Left lobe of liver (tissue), 2 donors: ENCODE data around the gene TMEM43. TPM values are rescaled to one million over a fixed set of nuclear protein-coding genes. Genes with fewer than 3 reads are reported as not detected.
"Not testable (repeated sequence)": the region's sequence is repeated elsewhere in the genome, so short reads cannot be mapped to it uniquely, and the experiment has no call there.

Source experiments
- ATAC-seq: fragments of 200-7000 bp; cut with Tn5 transposase; one replicate; pipeline ENCODE4 v1.9.1; 2020; ENCODE audit warnings: mild to moderate bottlenecking, moderate library complexity
- DNase-seq: peaks from one replicate; pipeline ENCODE4 v3.0.0-alpha.2; 2020; ENCODE audit warnings: low spot score
- total RNA-seq: library from RNA; stranded (reverse); gene quantifications from one replicate; pipeline ENCODE4 v1.2.1, GENCODE V29; 2021
- donor health status: DM: no; HTN: no; CAD: no; lungs with moderate emphysema.
- donor health status: DM: no; HTN: yes; CAD: no.

TMEM43 gene
- total RNA-seq: 9.3 TPM

- DNase-seq: peak; percentile 100
- ATAC-seq: peak; percentile 89
Observed at GRCh38 chr3:14124615-14125192, at the start of gene TMEM43, which contains the start of gene CHCHD4. Gene TMEM43 (plus strand): TSS chr3:14125052. CDS start chr3:14125194, 142 bp downstream. Gene CHCHD4 (minus strand): TSS chr3:14124870. CDS start chr3:14124676, 194 bp downstream.

- not testable (repeated sequence) for ATAC-seq, DNase-seq
Observed at GRCh38 chr3:14075233-14075632, 49.6 kb upstream of the TMEM43 start.

- ATAC-seq (no peak), DNase-seq (no peak)
Observed at GRCh38 chr3:14077310-14077709, 47.5 kb upstream of the TMEM43 start.

GRCh38 chr3:14082108-14082657, 42.7 kb upstream of the TMEM43 start:
- ATAC-seq: no peak
- DNase-seq: no peak

- DNase-seq, ATAC-seq: not testable (repeated sequence)
Observed at GRCh38 chr3:14087461-14087860, 37.4 kb upstream of the TMEM43 start.

GRCh38 chr3:14091959-14092358, 32.9 kb upstream of the TMEM43 start:
- not testable (repeated sequence) for ATAC-seq, DNase-seq

GRCh38 chr3:14092464-14092863, 32.4 kb upstream of the TMEM43 start:
- no peak for ATAC-seq

GRCh38 chr3:14093831-14094230, 31.0 kb upstream of the TMEM43 start:
- no peak for DNase-seq
- no peak for ATAC-seq

More at GRCh38 chr3:14092464-14092863, 32.4 kb upstream of the TMEM43 start:
- DNase-seq: no peak

GRCh38 chr3:14096742-14097141, 28.1 kb upstream of the TMEM43 start:
- no peak for ATAC-seq
- DNase-seq: no peak

- ATAC-seq (no peak), DNase-seq (no peak)
Observed at GRCh38 chr3:14097616-14098391, 27.0 kb upstream of the TMEM43 start.

GRCh38 chr3:14109821-14110220, 15.0 kb upstream of the TMEM43 start:
- ATAC-seq, DNase-seq: not testable (repeated sequence)

GRCh38 chr3:14110699-14111098, 14.2 kb upstream of the TMEM43 start:
- no peak for DNase-seq
- ATAC-seq: no peak

- DNase-seq (peak; percentile 81), ATAC-seq (peak; percentile 78)
Observed at GRCh38 chr3:14113965-14114635, 10.8 kb upstream of the TMEM43 start.

- DNase-seq: no peak
- ATAC-seq: peak; percentile 14
Observed at GRCh38 chr3:14117468-14118399, 7.1 kb upstream of the TMEM43 start.

GRCh38 chr3:14118400-14119381, 6.2 kb upstream of the TMEM43 start:
- ATAC-seq (peak; percentile 81), DNase-seq (peak; percentile 84)

- no peak for DNase-seq
- no peak for ATAC-seq
Observed at GRCh38 chr3:14119651-14120050, 5.2 kb upstream of the TMEM43 start.

- DNase-seq (no peak), ATAC-seq (no peak)
Observed at GRCh38 chr3:14120111-14120920, 4.5 kb upstream of the TMEM43 start.

- DNase-seq: not testable (repeated sequence)
Observed at GRCh38 chr3:14120921-14121448, 3.9 kb upstream of the TMEM43 start.

More at GRCh38 chr3:14120921-14121448, 3.9 kb upstream of the TMEM43 start:
- ATAC-seq: not testable (repeated sequence)
